HG03159 (cell line): ENCODE measurements around the gene LIME1.
A peak's percentile ranks its signal among the peaks of the same experiment; 100 is the strongest.

ENCODE experiments used
- ATAC-seq: cut with Tn5 transposase; IDR thresholded peaks from one replicate; pipeline ENCODE4 v1.9.1; 2021; ENCODE audit warnings: mild to moderate bottlenecking, moderate library complexity; ENCODE audit not compliant: unreplicated experiment

The LIME1 gene

DNA sequence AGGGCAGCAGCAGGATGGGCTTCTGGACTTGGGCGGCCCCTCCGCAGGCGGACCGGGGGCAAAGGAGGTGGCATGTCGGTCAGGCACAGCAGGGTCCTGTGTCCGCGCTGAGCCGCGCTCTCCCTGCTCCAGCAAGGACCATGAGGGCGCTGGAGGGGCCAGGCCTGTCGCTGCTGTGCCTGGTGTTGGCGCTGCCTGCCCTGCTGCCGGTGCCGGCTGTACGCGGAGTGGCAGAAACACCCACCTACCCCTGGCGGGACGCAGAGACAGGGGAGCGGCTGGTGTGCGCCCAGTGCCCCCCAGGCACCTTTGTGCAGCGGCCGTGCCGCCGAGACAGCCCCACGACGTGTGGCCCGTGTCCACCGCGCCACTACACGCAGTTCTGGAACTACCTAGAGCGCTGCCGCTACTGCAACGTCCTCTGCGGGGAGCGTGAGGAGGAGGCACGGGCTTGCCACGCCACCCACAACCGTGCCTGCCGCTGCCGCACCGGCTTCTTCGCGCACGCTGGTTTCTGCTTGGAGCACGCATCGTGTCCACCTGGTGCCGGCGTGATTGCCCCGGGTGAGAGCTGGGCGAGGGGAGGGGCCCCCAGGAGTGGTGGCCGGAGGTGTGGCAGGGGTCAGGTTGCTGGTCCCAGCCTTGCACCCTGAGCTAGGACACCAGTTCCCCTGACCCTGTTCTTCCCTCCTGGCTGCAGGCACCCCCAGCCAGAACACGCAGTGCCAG is 39.7 kb upstream of the LIME1 start, which contains the start of gene TNFRSF6B:
Gene TNFRSF6B, plus strand, starts transcription at position 25 of the 729 bp plus-strand sequence. Its CDS starts 116 bp downstream, at position 141.
- no peak for ATAC-seq

DNA sequence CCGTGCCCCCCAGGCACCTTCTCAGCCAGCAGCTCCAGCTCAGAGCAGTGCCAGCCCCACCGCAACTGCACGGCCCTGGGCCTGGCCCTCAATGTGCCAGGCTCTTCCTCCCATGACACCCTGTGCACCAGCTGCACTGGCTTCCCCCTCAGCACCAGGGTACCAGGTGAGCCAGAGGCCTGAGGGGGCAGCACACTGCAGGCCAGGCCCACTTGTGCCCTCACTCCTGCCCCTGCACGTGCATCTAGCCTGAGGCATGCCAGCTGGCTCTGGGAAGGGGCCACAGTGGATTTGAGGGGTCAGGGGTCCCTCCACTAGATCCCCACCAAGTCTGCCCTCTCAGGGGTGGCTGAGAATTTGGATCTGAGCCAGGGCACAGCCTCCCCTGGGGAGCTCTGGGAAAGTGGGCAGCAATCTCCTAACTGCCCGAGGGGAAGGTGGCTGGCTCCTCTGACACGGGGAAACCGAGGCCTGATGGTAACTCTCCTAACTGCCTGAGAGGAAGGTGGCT is 39.1 kb upstream of the LIME1 start:
- no peak for ATAC-seq

DNA sequence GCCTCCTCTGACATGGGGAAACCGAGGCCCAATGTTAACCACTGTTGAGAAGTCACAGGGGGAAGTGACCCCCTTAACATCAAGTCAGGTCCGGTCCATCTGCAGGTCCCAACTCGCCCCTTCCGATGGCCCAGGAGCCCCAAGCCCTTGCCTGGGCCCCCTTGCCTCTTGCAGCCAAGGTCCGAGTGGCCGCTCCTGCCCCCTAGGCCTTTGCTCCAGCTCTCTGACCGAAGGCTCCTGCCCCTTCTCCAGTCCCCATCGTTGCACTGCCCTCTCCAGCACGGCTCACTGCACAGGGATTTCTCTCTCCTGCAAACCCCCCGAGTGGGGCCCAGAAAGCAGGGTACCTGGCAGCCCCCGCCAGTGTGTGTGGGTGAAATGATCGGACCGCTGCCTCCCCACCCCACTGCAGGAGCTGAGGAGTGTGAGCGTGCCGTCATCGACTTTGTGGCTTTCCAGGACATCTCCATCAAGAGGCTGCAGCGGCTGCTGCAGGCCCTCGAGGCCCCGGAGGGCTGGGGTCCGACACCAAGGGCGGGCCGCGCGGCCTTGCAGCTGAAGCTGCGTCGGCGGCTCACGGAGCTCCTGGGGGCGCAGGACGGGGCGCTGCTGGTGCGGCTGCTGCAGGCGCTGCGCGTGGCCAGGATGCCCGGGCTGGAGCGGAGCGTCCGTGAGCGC is 38.5 kb upstream of the LIME1 start:
- ATAC-seq: no peak

DNA sequence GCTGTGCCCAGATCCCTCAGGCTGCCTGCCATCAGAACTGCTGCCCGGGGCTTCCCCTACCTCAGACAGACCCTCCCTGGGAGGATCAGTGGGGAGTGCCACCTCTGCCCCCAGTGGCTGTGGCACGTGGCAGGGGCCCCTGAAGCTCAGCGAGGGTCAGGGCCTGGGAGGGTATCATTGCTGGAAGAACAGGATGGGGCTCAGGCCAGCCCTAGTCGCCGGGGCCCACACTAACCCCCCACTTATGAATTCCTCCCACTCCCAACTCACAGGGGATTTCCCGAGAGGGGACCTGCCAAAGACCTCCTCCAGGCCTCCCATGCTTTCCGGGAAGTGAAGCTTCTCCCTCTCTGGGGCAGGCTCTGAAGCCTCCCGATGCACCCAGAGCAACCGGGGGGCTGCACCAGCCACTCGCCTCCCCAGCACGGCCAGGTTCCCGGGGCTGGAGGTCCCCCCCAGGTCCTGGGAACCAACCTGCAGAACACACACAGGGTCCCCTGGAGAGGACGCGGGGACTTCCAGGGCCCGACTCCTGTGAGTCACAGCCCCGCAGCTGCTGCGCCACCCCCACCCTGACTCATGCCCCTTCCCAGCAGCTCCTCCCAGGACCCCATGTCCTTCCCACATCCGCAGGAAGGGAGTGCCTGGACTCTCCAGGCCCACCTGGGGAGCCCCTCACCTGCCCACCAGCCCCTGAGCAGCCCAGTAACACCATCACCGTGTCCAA is 37.6 kb upstream of the LIME1 start:
- no peak for ATAC-seq

DNA sequence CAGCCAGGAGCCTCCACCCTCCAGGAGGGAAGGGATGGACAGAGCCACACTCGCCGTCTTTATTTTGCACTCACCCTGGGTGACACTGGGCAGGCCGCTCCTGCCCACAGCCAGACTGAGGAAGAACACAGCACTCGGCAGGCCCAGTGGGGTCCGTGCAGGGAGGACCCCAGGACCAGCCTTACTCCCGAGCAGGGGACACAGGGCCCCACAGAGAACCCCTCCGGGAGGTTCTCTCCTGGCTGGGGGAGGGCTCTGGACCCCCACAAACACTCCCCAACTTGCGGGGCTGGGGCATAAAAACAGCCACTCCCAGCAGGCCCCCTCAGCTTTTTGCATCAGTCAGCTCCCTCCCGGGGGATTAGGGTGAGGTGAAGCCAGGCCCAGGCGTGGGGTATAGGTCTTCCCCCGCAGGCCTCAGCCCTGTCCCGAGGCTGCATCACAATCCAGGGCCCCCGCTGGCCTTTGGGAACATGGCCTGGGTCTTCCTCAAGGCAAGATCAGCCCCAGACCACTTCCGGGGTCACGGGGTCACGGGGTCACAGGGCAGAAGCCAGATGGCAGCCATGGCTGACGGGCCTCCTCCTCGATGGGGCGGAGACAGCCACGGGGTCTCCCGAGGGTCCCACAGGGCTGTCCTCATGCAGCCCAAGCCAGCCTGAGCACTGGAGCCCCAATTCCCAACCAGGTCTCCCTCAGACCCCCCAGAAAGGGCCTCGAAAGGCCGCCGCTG is 36.8 kb upstream of the LIME1 start:
- ATAC-seq: no peak

DNA sequence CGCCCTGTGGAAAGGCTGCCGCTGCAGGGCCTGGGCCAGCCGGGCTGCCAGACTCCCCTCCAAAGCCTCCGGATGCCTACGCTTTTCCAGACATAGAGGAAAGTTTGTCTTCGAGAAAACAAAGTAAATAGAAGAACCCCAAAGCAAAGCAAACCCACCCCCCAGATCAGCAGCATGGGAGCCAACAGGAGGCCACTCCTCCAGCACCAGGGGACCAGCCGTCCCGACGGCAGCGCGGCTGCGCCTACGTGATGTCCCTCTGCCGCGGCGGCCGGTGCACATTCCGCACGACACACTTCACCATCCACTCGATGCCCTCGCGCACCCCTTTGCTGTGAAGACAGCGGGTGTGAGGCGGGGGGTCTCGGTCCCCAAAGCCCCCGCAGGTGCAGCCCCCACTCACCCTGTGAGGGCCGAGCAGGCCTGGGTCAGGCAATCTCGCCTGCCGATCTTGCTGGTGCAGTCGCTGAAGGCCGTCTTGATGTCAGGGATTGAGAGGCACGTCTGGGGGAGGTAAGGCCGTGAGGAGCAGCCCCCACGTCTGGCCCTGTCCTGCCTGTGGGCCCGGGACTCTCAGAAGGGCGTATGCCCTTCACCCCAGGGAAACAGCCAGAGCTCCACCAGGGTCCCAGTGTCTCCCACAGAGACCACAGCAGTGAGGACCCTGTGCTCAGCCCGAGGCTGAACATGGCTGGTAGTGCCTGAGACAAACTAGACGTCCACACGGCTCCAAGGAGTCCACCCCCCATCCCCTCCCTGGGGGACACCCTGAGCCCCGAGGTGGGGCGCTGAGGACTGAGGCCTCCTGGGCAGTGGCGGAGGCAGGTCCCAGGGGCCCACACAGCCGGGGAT is 36.0 kb upstream of the LIME1 start:
- ATAC-seq: no peak

DNA sequence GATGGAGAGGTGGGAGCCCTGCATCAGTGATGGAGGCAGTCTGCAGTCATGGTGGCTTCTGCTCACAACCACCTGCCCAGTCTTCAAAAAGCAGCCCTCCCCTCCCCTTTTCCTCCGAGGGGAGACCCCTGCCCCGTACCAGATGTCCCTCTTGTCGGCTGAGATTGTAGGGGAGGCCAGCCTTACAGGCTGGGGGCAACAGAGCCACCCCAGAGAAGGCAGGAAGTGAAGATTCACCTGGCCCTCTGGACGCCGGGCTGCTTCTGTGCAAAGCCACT is 35.5 kb upstream of the LIME1 start:
- no peak for ATAC-seq

DNA sequence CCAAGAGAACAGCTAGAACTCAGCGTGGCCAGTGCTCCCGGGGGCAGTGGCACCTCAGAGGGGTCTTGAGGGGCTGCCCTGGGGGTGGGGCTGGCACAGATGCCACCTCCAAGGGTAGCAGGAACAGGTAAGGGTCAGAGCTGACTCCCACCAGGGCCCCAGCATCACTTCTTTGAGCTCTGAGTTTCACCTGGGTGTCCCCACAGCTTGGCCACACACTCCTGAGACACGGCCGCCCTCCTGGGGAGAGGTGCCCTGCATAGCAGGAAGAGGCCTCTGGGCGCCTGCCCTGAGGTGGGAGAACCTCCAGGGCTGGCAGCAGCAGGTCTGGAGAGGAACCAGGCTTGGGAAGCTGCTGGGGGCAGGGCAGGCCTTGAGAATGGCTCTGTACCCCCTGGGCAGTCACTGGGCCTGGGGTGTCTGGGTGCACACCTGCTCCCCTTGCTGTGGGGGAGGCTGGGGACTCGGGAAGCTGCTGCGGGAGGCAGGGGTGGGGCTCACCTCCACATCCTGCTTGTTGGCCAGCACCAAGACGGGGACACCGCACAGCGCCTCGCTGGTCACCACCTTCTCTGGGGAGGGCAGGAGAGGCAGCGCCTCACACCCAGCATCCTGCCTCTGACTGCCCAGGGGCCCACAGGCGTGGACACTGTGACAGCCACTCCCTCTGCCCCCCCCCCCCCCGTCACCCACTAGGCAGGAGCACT is 35.0 kb upstream of the LIME1 start:
- no peak for ATAC-seq

DNA sequence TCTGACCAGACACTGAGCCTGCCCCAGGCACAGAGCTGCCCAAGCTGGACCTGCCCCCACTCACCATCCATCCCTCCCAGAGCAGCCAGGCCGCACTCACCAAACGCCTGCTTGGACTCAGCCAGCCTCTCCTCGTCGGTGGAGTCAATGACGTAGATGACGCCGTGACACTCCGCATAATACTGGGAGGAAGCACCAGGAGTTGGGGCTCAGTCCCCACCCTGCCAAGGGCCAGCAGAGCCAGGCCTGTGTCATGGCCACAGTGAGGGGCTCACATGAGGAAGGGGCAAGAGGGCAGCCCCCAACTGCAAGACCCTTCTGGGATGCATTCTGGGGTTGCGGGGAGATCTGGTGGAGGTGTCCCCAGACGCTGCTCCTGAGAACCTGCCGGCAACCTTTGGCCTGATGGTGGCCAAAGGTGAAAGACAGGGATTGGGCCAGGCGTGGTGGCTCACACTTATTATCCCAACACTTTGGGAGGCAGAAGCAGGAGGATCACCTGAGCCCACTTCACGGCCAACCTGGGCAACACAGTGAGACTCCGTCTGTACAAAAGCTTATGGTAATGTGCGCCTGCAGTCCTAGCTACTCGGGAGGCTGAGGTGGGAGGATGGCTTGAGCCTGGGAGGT is 34.3 kb upstream of the LIME1 start:
- no peak for ATAC-seq

DNA sequence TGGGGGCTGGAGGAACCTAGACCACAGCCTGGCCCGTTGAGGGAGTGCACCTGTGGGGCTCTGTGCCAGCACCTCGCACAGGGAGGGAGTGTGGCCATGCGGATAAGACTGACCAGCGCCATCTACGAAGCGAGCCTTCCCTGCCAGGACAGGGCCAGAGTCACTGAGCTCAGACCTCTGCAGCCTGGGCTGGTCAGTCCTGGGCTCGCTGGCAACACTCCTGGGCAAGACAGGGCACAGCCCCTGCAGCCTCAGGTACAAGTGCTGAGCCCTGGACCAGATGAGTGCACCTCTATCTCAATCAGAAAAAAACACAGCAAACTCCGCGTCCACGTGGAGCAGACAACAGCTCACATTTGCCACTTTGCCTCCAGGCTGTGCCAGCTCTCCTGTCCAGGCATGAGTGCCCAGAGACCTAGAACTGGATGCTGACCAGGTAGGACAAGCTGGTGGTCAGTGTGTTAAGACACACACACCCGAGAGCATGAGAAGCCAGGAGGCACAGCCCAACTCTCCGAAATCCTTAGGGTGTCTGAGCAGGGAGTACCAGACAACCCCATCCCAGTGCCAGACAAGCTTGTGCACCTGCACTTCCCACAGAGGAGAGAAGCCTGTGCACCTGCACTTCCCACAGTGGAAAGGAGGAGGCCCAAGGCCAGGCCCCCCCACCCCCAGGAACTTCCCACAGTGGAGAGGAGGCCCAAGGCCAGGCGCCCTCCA is 33.6 kb upstream of the LIME1 start:
- no peak for ATAC-seq

DNA sequence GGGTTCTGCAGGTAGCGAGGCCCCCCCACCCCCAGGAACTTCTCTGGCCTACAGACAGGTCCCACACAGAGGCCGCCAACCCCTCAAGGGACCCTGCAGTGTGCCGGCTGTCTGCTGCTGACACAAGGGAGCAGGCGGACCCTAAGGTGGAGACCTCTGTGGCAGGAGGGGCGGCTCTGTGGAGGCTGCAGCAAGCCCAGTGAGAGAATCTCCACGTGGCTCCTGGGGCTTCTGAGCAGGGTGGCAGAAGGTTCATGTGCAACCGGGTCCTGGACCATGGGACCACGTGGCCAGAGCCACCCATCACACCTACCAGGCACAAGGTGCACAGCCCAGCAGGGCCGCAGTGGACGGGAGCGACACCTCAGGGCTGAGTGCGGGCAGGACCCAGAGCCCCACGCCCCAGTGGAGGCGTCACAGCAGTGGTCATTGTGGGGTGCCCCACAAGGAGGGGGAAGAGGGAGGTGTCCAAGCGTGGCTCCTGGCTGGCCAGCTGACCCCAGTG is 32.9 kb upstream of the LIME1 start:
- ATAC-seq: no peak

DNA sequence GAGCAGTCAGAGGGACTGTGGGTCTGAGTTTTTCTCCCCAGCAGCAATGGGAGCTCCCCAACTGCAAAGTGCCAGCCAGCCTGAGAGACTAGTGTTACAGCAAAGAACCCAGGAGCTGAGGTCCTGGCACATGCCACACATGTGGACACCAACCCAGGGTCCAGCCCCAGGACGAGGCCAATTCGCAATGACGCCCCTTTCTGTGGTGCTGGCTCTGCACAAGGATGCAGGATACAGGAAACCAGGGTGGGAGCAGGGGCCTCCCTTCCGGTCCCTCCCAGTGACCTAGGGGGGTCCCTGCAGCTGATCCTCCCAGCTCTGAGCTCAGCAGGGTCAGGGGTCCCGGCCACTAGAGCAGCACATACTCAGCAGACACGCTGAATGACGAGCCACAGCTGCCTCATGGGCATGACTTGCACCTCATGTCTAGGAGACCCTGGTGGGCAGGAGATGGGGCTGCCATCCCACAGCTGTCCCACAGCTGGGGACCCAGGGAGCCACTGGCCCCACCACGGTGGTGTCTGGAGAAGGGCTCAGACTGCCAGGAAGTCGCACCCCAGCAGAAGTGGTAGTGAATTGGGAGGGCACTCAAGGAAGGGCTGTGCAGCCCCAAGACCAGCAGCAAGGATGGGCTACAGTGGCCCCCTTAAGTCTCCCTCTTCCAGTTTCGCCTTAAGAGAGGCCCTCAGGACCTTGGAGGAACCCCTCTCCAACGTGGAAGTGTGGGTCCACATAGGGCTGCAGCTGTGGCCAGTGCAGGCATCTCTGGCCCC is 32.3 kb upstream of the LIME1 start:
- no peak for ATAC-seq

DNA sequence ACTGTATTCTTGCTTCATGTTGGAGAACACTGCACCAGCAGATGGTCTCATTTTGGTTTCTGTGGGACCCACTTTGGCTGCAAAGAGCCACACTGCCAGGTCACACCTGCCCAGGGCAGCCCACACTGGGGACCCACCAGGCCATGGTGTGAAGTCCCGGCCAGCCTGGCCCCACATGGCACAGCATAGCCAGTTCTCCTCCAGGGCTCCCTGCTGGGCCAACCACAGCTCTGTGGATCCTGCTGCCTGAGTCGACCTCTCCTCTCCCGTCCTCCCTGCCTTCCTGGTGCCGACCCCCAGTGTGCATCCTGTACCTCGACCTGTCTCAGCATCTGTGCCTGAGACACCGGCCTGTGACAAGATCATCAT is 31.7 kb upstream of the LIME1 start:
- ATAC-seq: no peak

DNA sequence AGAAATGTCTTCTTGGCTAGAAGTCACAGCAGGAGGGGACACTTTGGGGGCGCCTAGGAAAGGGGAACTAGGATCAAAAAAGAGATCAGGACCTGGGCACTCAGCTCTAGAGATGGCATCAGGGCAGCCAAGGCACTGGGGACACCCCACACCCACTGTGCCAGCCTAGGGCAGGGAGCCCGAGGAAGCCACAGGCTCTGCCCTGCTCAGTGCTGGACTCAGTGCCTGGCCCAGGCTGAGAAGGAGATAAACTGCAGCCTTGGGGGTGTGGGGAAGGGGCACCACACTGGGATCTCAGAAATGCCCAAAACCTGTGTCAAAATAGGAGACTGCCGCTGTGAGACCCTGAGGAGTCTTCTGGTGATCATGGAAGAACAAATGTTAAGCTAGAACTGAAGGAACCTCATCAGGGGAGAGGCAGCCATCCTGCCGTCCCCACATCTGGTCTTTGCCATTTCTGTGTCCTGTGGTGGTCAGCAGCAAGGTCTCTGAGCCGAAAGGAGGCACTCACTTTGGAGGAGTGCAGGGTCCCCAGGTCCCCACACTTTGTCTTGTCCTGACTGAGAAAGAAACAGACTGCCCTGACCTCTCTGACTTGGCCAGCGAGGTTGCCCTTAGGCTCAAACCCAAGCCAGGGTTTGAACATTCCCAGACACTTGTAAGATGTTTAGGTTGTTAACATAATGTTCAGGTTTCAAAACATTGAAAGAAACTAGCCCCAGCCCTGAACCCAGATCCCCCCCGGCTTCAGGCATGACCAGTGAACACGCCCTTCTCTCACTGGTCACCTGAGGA is 31.0 kb upstream of the LIME1 start:
- no peak for ATAC-seq

DNA sequence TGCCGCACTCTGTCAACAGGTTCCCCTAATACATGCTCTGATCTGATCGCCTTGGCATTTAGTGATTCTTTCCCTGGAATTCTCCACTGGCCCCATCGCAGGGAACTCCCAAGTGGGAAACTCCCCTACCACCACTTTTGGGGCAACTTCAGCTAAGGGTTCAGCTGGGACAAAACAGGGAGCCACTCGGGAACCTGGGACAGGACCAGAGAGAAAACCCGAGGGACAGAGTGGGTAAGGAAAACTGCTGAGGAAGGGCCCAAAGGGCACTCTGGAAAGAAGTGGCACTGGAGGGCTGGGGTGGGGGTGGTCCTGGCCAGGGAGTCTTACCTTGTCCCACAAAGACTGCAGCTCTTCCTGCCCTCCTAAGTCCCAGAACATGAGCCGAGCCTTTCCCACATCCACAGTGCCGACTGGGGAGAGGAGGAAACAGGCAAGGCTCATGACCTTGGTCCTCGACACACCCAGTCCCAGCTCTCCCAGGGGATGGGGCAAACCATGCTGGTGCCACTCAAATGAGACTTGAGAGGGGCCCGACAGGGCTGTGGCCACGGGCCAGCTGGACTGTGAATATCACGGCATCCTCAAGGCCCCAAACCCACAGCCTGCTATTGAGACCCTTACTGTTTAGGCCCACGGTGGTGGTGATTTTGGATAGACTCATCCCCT is 30.3 kb upstream of the LIME1 start:
- ATAC-seq: no peak

DNA sequence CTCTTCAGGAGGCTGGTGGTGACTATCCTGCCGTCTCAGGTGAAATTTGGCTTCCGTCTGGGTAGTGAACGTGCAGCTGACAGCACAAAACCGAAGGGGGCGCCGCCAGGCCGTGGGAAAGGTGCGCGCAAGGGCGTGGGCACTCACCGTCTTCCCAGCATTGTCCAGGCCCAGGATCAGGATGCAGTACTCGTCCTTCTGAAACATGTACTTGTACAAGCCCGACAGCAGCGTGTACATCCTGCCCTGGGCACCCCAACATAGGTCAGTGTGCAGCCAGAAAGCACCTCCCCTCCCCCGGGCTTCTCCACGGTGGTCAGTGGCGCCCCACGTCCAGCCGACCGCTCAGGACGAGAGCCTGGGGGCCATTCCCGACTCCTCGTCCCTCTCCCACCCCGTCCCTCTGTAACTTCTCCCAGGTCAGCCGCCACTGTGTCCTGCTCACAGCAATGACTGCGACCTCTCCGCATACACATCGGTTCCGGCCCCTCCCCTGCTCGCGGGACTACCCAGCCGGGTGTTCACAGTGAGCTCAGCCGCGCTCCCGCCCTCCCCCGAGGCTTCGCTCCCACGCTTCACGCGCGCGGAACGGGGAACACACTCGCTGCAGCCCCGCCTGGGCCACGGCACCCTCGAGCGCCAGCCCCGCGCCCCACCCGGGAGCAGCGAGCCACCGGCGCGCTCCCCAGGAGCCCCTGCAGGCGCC is 29.5 kb upstream of the LIME1 start:
- peak; percentile 23 for ATAC-seq
